Neural crest cell (in vitro differentiated cells): ENCODE results near the gene DOCK1. TPM values are rescaled to one million over a fixed set of nuclear protein-coding genes. Genes with fewer than 3 reads are reported as not detected.

Source experiments
- DNase-seq: peaks from one replicate; pipeline ENCODE4 v3.0.0; 2021; ENCODE audit warnings: low read depth, mixed read lengths, low spot score
- H3K27ac Mint-ChIP-seq: one replicate; pipeline ENCODE4 v1.8.0; 2021; ENCODE audit warnings: mild to moderate bottlenecking, mixed read lengths; ENCODE audit not compliant: unreplicated experiment
- H3K27me3 Mint-ChIP-seq: 2 replicates; pipeline ENCODE4 v1.8.0; 2021; ENCODE audit warnings: low read depth, mild to moderate bottlenecking, mixed read lengths
- H3K36me3 Mint-ChIP-seq: 2 replicates; pipeline ENCODE4 v1.8.0; 2021; ENCODE audit warnings: low read depth, mild to moderate bottlenecking, mixed read lengths
- H3K4me1 Mint-ChIP-seq: 2 replicates; pipeline ENCODE4 v1.8.0; 2021; ENCODE audit warnings: mixed read lengths
- H3K4me3 Mint-ChIP-seq: one replicate; pipeline ENCODE4 v1.8.0; 2021; ENCODE audit warnings: mild to moderate bottlenecking, mixed read lengths
- H3K9me3 Mint-ChIP-seq: 2 replicates; pipeline ENCODE4 v1.8.0; 2021; ENCODE audit warnings: mixed read lengths
- CTCF ChIP-seq: fragments of 200-600 bp; sonication (generic); conservative IDR thresholded peaks from 2 replicates; pipeline ENCODE4 v1.5.0; 2021; ENCODE audit warnings: antibody characterized with exemption, mild to moderate bottlenecking
- total RNA-seq: library from RNA; stranded (reverse); gene quantifications from 2 replicates; pipeline ENCODE4 v1.2.1, GENCODE V29; 2021

DOCK1 gene
- total RNA-seq, 1 donor from 2014 or later = 55.8 TPM

- H3K4me3 Mint-ChIP-seq = no peak overlapping the region
- H3K9me3 Mint-ChIP-seq = no peaks in the 10 kb centered on the region
- H3K27me3 Mint-ChIP-seq = no peaks in the 10 kb centered on the region
- DNase-seq = no peak
- H3K36me3 Mint-ChIP-seq = peaks cover 32% of the 10 kb centered on the region
- H3K27ac Mint-ChIP-seq = no peak overlapping the region
- TF ChIP-seq CTCF = no peak
- no peaks in the 10 kb centered on the region for H3K4me1 Mint-ChIP-seq
Measured at GRCh38 chr10:127040756-127041155, 135.5 kb downstream of the DOCK1 start.

GRCh38 chr10:127041552-127041951 lies 136.3 kb downstream of the DOCK1 start:
- no peaks in the 10 kb centered on the region for H3K9me3 Mint-ChIP-seq
- H3K27me3 Mint-ChIP-seq = no peaks in the 10 kb centered on the region
- peaks cover 29% of the 10 kb centered on the region for H3K36me3 Mint-ChIP-seq
- H3K4me1 Mint-ChIP-seq = no peaks in the 10 kb centered on the region
- H3K27ac Mint-ChIP-seq = no peak overlapping the region
- no peak overlapping the region for H3K4me3 Mint-ChIP-seq
- DNase-seq = no peak
- no peak for TF ChIP-seq CTCF

- Mint-ChIP-seq H3K4me3 (no peak overlapping the region), H3K27me3 (no peaks in the 10 kb centered on the region), H3K4me1 (no peaks in the 10 kb centered on the region), H3K27ac (no peak overlapping the region), H3K36me3 (peaks cover 31% of the 10 kb centered on the region), H3K9me3 (no peaks in the 10 kb centered on the region)
- TF ChIP-seq CTCF = no peak
- DNase-seq = no peak
Measured at GRCh38 chr10:127043301-127043700, 138.1 kb downstream of the DOCK1 start.

DNA sequence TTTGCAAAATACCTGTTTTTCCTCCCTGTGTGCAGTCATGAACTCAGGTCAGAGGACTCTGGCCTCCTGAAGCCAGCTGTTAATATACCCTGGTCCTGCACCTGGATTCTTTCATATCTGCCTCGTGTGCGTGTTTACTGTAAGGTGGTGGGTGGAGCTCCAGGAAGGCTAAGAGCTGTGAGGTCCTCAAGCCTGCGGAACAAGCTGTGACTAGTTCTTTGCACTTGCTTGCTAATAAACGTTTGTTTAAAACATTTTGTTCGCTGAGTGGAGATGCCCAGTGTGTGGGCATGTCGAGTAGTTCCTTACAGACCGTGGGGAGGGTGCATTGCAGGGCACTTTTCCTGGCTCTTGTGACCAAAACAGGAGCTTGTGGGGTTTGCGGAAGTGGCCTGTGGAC lies 139.0 kb downstream of the DOCK1 start:
- TF ChIP-seq CTCF = no peak
- H3K27ac Mint-ChIP-seq = no peak overlapping the region

GRCh38 chr10:127046975-127047877 lies 142.0 kb downstream of the DOCK1 start:
- H3K27me3 Mint-ChIP-seq = no peaks in the 10 kb centered on the region
- H3K9me3 Mint-ChIP-seq = no peaks in the 10 kb centered on the region
- H3K4me1 Mint-ChIP-seq = no peaks in the 10 kb centered on the region
- TF ChIP-seq CTCF = no peak
- peaks cover 14% of the 10 kb centered on the region for H3K36me3 Mint-ChIP-seq
- DNase-seq = no peak
- no peak overlapping the region for H3K4me3 Mint-ChIP-seq
- H3K27ac Mint-ChIP-seq = no peak overlapping the region

More for the DNA sequence above, 139.0 kb downstream of the DOCK1 start:
- DNase-seq = no peak
- H3K36me3 Mint-ChIP-seq = peaks cover 28% of the 10 kb centered on the region
- H3K27me3 Mint-ChIP-seq = no peaks in the 10 kb centered on the region
- H3K4me3 Mint-ChIP-seq = no peak overlapping the region
- H3K9me3 Mint-ChIP-seq = no peaks in the 10 kb centered on the region
- H3K4me1 Mint-ChIP-seq = no peaks in the 10 kb centered on the region
